Retinal pigment epithelial cell (primary cell): ENCODE results near the gene AMER3.
A peak's percentile ranks its signal among the peaks of the same experiment; 100 is the strongest.

Experiments used
- DNase-seq: peaks from one replicate; pipeline ENCODE4 v3.0.0-alpha.2; 2010; ENCODE audit warnings: low read depth
- H3K4me3 ChIP-seq: 2 replicates; pipeline ENCODE4 v1.5.1; 2011; ENCODE audit warnings: mild to moderate bottlenecking, low read length, control low read depth, moderate library complexity
- TF ChIP-seq, protein P1 (sequence below): conservative IDR thresholded peaks from 2 replicates; pipeline ENCODE4 v1.5.1; 2011; ENCODE audit warnings: low read depth, low read length, control low read depth, inconsistent platforms

The AMER3 gene

DNA sequence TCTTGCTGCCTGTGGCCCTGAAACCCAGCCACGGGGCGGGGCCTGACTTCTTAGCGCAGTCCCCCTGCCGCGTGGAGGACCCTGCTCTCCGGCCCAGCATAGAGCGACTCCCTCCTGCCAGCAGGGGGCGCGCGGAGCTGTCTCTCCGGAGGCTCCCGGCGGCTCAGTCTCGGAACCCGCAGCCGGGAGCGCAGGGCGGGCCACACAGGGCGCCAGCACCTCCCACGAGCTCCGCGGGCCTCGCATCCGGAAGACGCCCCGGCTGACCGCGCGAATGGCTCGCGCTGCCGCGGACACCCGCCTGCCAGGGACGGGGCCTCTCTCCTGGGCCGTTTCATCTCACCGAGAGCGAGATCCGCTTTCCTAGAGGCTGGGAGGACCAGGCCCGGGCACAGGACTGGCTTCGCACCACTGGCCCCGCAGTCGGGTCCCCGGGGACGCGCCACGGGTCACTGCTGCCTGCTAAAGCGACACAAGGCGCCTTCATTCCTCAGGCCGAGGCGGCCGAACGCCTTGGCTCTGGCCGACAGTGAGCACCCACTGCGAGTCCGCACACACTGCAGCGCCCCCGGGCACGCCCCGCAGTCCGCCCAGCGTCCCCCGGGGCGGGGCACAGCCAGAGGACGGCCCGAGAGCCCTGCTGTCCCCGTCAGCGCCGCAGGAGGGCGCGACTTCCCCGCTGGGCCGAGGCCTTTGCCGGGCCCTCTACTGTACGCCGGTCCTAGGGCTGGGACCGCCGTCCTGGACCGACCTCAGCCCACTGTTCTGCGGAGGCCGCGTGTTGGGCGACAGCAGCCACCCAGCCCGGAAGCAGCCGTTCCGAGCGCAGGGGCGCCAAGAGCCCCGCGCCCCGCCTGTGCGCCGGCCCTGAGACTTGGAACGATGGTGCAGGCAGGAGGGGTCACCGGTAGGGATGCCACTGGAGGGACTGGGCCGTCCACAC is 42.4 kb downstream of the AMER3 start:
- DNase-seq, result peak; percentile 32
- TF ChIP-seq, protein P1, sequence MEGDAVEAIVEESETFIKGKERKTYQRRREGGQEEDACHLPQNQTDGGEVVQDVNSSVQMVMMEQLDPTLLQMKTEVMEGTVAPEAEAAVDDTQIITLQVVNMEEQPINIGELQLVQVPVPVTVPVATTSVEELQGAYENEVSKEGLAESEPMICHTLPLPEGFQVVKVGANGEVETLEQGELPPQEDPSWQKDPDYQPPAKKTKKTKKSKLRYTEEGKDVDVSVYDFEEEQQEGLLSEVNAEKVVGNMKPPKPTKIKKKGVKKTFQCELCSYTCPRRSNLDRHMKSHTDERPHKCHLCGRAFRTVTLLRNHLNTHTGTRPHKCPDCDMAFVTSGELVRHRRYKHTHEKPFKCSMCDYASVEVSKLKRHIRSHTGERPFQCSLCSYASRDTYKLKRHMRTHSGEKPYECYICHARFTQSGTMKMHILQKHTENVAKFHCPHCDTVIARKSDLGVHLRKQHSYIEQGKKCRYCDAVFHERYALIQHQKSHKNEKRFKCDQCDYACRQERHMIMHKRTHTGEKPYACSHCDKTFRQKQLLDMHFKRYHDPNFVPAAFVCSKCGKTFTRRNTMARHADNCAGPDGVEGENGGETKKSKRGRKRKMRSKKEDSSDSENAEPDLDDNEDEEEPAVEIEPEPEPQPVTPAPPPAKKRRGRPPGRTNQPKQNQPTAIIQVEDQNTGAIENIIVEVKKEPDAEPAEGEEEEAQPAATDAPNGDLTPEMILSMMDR, result peak; percentile 82
- H3K4me3 ChIP-seq, result peak overlapping the region; percentile 69

DNA sequence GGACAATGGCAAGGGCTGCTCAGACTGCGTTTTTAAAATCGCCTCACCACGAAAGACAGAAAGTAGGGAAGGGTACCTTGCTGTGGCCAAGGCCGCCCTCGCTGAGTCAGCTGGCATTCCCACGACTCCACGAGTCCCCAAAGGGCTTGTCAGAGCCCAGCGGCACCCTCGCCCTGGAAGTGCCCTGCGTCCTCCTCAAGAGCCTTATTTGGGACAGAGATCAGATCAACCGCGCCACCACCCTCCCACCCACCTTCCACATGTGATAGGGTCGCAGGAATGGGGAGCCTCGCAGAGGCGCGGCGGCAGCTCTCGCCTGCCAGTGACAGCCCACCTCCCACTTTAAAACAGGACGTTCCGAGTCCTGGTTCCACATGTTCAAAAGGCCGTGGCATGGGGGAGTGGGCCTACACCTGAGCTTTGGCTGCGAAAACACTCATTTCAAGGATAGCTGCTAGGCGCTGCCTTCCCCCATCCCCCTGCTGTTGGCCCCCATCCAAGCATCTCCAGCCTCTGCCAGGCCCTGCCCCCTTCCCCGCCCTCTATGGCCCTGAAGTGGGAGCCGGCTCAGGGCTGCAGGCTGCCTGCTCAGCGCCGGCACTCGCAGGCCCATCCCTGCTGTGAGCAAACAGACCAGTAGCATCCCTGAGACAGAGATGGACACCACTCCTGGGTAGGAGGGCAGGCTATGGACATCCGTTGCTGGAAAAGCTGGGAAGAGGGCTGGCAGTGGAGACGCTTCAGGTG is 43.3 kb downstream of the AMER3 start:
- DNase-seq, result no peak
- H3K4me3 ChIP-seq, result peak overlapping the region; percentile 69
- TF ChIP-seq, protein P1, result no peak

DNA sequence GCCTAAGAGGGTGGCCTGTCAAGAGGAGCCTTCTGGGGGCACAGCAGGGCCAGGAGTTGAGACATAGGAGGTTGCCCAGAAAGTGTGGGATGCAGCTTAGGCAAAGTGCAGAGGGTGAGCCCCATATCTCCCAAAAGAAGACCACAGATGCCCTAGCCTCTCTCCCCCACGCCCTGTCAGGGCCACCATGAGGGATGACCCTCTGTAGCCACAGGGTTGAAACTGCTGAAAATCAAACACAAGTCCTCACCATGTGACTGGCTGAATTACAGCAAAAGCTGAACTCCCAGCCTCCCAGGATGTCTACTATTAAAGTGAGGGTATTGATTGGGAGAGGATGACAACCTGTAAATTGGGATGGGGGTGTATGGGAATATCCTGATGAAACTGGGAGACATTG is 44.0 kb downstream of the AMER3 start:
- TF ChIP-seq, protein P1, result no peak
- no peak overlapping the region for H3K4me3 ChIP-seq
- DNase-seq, result no peak

DNA sequence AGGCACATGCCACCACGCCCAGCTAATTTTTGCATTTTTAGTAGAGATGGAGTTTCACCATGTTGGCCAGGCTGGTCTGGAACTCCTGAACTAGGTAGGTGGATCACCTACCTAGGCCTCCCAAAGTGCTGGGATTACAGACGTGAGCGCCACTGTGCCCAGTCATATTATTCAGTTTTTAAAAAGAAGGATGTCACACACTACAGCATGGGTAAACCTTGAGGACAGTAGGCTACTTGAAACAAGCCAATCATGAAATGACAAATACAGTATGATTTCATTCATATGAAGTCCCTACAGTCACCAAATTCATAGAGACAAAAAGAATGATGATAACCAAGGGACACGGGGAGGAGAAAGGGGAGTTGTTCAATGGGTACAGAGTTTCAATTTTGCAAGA is 50.3 kb downstream of the AMER3 start:
- H3K4me3 ChIP-seq, result no peak overlapping the region
- TF ChIP-seq, protein P1, result no peak
- DNase-seq, result no peak

DNA sequence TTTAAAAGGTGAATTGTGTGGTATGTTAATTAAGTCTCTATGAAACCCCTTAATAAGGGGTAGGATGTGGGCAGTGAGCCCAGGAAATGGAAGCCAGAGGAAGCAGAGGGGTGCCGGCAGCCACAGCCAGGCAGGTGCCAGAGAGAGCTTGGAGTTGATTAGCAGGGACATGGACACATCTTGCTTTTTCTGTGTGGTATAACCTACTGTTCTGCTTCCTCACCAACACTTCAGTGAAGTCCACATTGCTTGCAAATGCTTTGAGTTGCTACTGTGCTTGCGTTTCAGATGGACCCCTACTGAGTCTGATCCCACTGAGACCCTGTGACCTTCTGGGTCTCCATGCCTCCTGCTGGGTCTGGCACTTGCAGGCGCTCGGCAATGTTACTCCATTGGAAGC is 51.0 kb downstream of the AMER3 start:
- no peak for DNase-seq
- TF ChIP-seq, protein P1, result no peak
- H3K4me3 ChIP-seq, result no peak overlapping the region

DNA sequence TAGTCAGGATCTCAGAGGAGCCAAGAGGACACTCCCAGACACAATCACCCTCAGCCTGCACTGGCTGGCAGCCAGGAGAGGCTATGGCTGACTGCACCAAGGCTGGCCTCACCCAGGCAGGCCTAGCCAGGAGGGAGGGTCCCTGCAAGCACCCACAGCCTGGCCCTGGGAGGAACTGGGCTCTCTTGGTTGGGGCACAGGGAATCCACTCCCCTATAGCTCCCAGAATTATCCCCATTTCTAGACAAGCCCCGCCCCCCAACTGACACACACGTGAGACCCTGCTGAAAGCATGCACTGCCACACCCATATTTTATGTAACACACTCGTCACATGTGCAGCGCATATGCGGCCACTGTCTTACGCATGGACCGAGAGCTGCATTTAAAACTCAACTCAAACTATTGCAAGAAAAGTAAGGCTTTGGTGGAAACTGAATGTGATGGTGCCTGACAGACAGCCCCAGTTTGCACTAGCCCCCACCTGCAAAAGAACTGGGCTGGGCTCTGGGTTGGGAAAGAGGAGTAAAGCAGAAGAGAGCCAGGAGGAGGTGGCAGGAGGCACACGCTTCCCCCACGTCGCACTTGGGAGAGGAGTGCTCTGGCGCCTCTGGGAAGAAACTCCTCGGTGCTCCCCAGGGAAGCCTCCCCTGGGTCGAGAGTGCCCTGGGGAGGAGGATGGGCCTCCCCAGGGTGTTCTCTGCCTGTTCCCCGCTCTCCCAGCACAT is 52.5 kb downstream of the AMER3 start:
- no peak overlapping the region for H3K4me3 ChIP-seq
- TF ChIP-seq, protein P1, result no peak
- DNase-seq, result no peak
